ENCODE measurements around the gene RGMB. TPM values are rescaled to one million over a fixed set of nuclear protein-coding genes. Genes with fewer than 3 reads are reported as not detected.

Gene RGMB
- total and polyA plus RNA-seq, 2 donors (not counting 3 experiments of a cell fraction or from before 2014, with no cell fraction given), result 15.0 to 31.3 TPM

DNA sequence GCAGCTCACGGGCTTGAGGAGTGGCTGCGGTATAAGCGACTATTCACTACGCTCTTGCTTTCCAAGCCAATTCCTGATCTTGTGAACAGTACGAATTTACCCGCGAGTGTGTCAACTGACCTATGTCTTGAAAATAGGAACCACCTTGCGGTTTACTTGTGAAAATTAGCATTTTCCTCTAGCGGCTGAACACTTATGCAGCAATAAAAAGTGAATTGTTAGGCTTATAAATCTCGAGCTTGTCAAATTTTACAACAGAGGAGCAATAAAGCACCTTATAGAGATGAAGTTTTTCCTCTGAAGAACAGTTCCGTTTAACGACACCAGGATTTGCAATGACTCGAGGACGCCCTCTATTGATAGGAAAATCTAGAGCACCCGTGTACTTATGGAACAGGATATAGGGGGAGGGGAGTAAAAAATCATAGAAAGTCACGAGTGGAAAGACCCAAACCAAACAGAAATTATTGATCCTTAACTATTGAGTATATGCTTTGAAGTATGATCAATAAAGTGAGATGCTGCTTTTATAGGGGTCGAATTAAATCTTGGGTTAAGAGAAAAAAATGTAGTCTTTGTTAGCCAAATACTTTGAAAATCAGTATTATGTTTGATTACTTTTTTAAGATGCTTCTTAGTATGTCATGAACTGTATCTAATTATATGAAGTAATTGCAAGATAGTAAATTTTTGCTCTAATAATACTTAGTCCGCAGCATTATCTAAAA is 1.9 kb upstream of the RGMB start:
- peaks cover 36% of the 10 kb centered on the region for H3K4me1 ChIP-seq (ENCODE audit: control insufficient read depth, extremely low read depth, insufficient read depth, low read length)
- BruUV-seq (replicated peaks), result no TSS peak
- no peaks in the 10 kb centered on the region for H3K9me1 ChIP-seq (replicated peaks; ENCODE audit: control insufficient read depth, extremely low read depth, insufficient read depth, low read length)
- TF ChIP-seq, protein P1, sequence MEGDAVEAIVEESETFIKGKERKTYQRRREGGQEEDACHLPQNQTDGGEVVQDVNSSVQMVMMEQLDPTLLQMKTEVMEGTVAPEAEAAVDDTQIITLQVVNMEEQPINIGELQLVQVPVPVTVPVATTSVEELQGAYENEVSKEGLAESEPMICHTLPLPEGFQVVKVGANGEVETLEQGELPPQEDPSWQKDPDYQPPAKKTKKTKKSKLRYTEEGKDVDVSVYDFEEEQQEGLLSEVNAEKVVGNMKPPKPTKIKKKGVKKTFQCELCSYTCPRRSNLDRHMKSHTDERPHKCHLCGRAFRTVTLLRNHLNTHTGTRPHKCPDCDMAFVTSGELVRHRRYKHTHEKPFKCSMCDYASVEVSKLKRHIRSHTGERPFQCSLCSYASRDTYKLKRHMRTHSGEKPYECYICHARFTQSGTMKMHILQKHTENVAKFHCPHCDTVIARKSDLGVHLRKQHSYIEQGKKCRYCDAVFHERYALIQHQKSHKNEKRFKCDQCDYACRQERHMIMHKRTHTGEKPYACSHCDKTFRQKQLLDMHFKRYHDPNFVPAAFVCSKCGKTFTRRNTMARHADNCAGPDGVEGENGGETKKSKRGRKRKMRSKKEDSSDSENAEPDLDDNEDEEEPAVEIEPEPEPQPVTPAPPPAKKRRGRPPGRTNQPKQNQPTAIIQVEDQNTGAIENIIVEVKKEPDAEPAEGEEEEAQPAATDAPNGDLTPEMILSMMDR (IDR thresholded peaks at IDR 0.05; ENCODE audit: extremely low read depth in 1 of 2, insufficient read depth in 1 of 2, low read depth in 1 of 2, low read length in 2 of 2), result peak; percentile 67 to 75
- TF ChIP-seq GATA2 (IDR thresholded peaks at IDR 0.05; ENCODE audit: insufficient read depth, insufficient read length, low read depth, low read length), result no peak
- no peak for TF ChIP-seq EZH2 (IDR thresholded peaks at IDR 0.05; ENCODE audit: borderline replicate concordance, low read depth, low read length, severe bottlenecking)
- TF ChIP-seq MYC (IDR thresholded peaks at IDR 0.05; ENCODE audit: low read depth, low read length), result no peak
- TF ChIP-seq JUN (IDR thresholded peaks at IDR 0.05; ENCODE audit: borderline replicate concordance, insufficient read depth, insufficient read length, low read depth), result no peak
- no peak for TF ChIP-seq POLR2AphosphoS5 (IDR thresholded peaks at IDR 0.05; ENCODE audit: insufficient read depth, low read depth, low read length)
- TF ChIP-seq, protein P2, sequence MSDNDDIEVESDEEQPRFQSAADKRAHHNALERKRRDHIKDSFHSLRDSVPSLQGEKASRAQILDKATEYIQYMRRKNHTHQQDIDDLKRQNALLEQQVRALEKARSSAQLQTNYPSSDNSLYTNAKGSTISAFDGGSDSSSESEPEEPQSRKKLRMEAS (IDR thresholded peaks at IDR 0.05; ENCODE audit: insufficient read depth, insufficient read length), result no peak
- H3K9ac ChIP-seq (replicated peaks; ENCODE audit: extremely low read depth, insufficient read depth, low read length), result peak overlapping the region; percentile 87
- dilution Hi-C loops (cut with MboI; ENCODE audit: extremely low pct_ligation_motif_present, low sequenced_read_pairs), result no loop called here
- peak overlapping the region; percentile 60 for H2AFZ ChIP-seq (ENCODE audit: low read depth, low read length)
- FAIRE-seq, result no peak
- peak; percentile 92 for DNase-seq (ENCODE audit: low read depth, low spot score)
- ChIA-PET POLR2A (no interaction called here), CTCF (interaction anchor here (0.8 to 7.2 kb wide), 16 partner anchors 9 to 1540 kb away, joined by 3 to 94 read pairs (median 5); no protein-coding TSS in a partner anchor)
- H3K27me3 ChIP-seq (ENCODE audit: control insufficient read depth in 2 of 2, insufficient read depth in 2 of 2, low read length in 2 of 2), result no peaks in the 10 kb centered on the region
- no peaks in the 10 kb centered on the region for H3K36me3 ChIP-seq (ENCODE audit: control insufficient read depth in 2 of 2, extremely low read depth in 1 of 2, insufficient read depth in 2 of 2, low read length in 2 of 2)
- H4K20me1 ChIP-seq (replicated peaks; ENCODE audit: control insufficient read depth, extremely low read depth, insufficient read depth, low read length), result peaks cover 5% of the 10 kb centered on the region
- H3K27ac ChIP-seq (ENCODE audit: insufficient read depth, low read depth, low read length), result peak overlapping the region; percentile 73
- H3K4me2 ChIP-seq (ENCODE audit: insufficient read depth, low read length), result peak overlapping the region; percentile 98
- no peaks in the 10 kb centered on the region for H3K9me3 ChIP-seq (replicated peaks; ENCODE audit: control insufficient read depth, insufficient read depth, low read length)
- H3K79me2 ChIP-seq (ENCODE audit: control insufficient read depth, insufficient read depth, low read length), result peaks cover 38% of the 10 kb centered on the region
- intact Hi-C loops (cut with micrococcal nuclease), result loop anchor here (1.0 to 10.0 kb wide), 9 partner anchors 261 to 1889 kb away; partner anchors contain the start of gene LNPEP
- H3K4me3 ChIP-seq (replicated peaks in 1 of 3; ENCODE audit: insufficient read depth in 1 of 3, low read depth in 1 of 3, low read length in 3 of 3), result peak overlapping the region; percentile 70 to 96 (median 90)

All from endothelial cell of umbilical vein (primary cell).